WTC11 (cell line): ENCODE results near the gene CLEC2L. TPM values are rescaled to one million over a fixed set of nuclear protein-coding genes. Genes with fewer than 3 reads are reported as not detected.

Experiments used
- ATAC-seq: fragments of 200-7000 bp; cut with Tn5 transposase; 2 replicates; pipeline ENCODE4 v1.10.0; 2021; ENCODE audit warnings: mild to moderate bottlenecking, moderate library complexity
- CTCF ChIA-PET: fragments of 300-600 bp; sonication (Branson Sonifier 250); formaldehyde crosslinking; loops from one replicate; lab custom pipeline; 2021; ENCODE audit warnings: antibody characterized with exemption; lab: Charles Lee
- POLR2A ChIA-PET: fragments of 350-600 bp; sonication (Branson Sonifier 250); formaldehyde crosslinking; loops from one replicate; lab custom pipeline; 2021; ENCODE audit warnings: antibody characterized with exemption; lab: Charles Lee
- DNase-seq: peaks from one replicate; pipeline ENCODE4 v3.0.0; 2021; ENCODE audit warnings: low spot score
- H3K27ac Mint-ChIP-seq: 2 replicates; pipeline ENCODE4 v1.8.0; 2021; ENCODE audit warnings: mixed read lengths
- H3K27me3 Mint-ChIP-seq: 2 replicates; pipeline ENCODE4 v1.8.0; 2021; ENCODE audit warnings: low read depth, mild to moderate bottlenecking, moderate library complexity, mixed read lengths
- H3K36me3 Mint-ChIP-seq: 2 replicates; pipeline ENCODE4 v1.8.0; 2021; ENCODE audit warnings: mixed read lengths
- H3K4me1 Mint-ChIP-seq: 2 replicates; pipeline ENCODE4 v1.8.0; 2022; ENCODE audit warnings: mixed read lengths
- H3K4me3 Mint-ChIP-seq: 2 replicates; pipeline ENCODE4 v1.8.0; 2021; ENCODE audit warnings: mild to moderate bottlenecking, moderate library complexity, mixed read lengths
- H3K9me3 Mint-ChIP-seq: 2 replicates; pipeline ENCODE4 v1.8.0; 2021; ENCODE audit warnings: mixed read lengths
- CBFB ChIP-seq: sonication (generic); formaldehyde crosslinking; IDR thresholded peaks from 2 replicates; pipeline ENCODE4 v1.8.1; 2022; ENCODE audit warnings: mild to moderate bottlenecking, low read depth, missing genetic modification reagents
- CREB1 ChIP-seq: sonication (generic); formaldehyde crosslinking; IDR thresholded peaks from 2 replicates; pipeline ENCODE4 v1.8.0; 2023; ENCODE audit warnings: mild to moderate bottlenecking, missing genetic modification reagents
- CTCF ChIP-seq: fragments of 200-600 bp; IDR thresholded peaks from 2 replicates; pipeline ENCODE4 v1.8.0; 2022; ENCODE audit warnings: antibody characterized with exemption
- E2F1 ChIP-seq: sonication (generic); formaldehyde crosslinking; IDR thresholded peaks from 2 replicates; pipeline ENCODE4 v1.8.0; 2022; ENCODE audit warnings: mild to moderate bottlenecking, missing genetic modification reagents
- ETV6 ChIP-seq: sonication (generic); formaldehyde crosslinking; IDR thresholded peaks from 2 replicates; pipeline ENCODE4 v1.8.1; 2022; ENCODE audit warnings: mild to moderate bottlenecking, missing genetic modification reagents
- FOXJ3 ChIP-seq: sonication (generic); formaldehyde crosslinking; IDR thresholded peaks from 2 replicates; pipeline ENCODE4 v1.9.0; 2021; ENCODE audit warnings: missing genetic modification reagents, mild to moderate bottlenecking, borderline replicate concordance
- IRF1 ChIP-seq: sonication (generic); formaldehyde crosslinking; IDR thresholded peaks from 2 replicates; pipeline ENCODE4 v1.8.0; 2023; ENCODE audit warnings: missing genetic modification reagents
- NR3C1 ChIP-seq: sonication (generic); formaldehyde crosslinking; conservative IDR thresholded peaks from 2 replicates; pipeline ENCODE4 v1.8.1; 2023; ENCODE audit warnings: low read depth, mild to moderate bottlenecking, missing genetic modification reagents
- OVOL2 ChIP-seq: fragments of 250-450 bp; sonication (Bioruptor Pico); IDR thresholded peaks from 2 replicates; pipeline ENCODE4 v1.9.0; 2021; ENCODE audit warnings: mild to moderate bottlenecking, borderline replicate concordance
- SP1 ChIP-seq: sonication (generic); formaldehyde crosslinking; conservative IDR thresholded peaks from 2 replicates; pipeline ENCODE4 v1.8.1; 2022; ENCODE audit warnings: missing genetic modification reagents
- TEAD4 ChIP-seq: sonication (generic); formaldehyde crosslinking; IDR thresholded peaks from 2 replicates; pipeline ENCODE4 v1.8.0; 2022; ENCODE audit warnings: mild to moderate bottlenecking, missing genetic modification reagents
- ZBTB43 ChIP-seq: sonication (generic); formaldehyde crosslinking; IDR thresholded peaks from 2 replicates; pipeline ENCODE4 v1.8.1; 2023; ENCODE audit warnings: mild to moderate bottlenecking, missing genetic modification reagents
- ZNF121 ChIP-seq: sonication (generic); formaldehyde crosslinking; IDR thresholded peaks from 2 replicates; pipeline ENCODE4 v1.8.0; 2023; ENCODE audit warnings: missing genetic modification reagents
- ZNF281 ChIP-seq: sonication (generic); formaldehyde crosslinking; IDR thresholded peaks from 2 replicates; pipeline ENCODE4 v1.8.0; 2023; ENCODE audit warnings: mild to moderate bottlenecking, missing genetic modification reagents
- ZNF317 ChIP-seq: sonication (generic); formaldehyde crosslinking; IDR thresholded peaks from 2 replicates; pipeline ENCODE4 v1.8.1; 2023; ENCODE audit warnings: low read depth, mild to moderate bottlenecking, moderate library complexity, missing genetic modification reagents, borderline replicate concordance
- ZNF396 ChIP-seq: fragments of 250-450 bp; sonication (Bioruptor Pico); IDR thresholded peaks from 2 replicates; pipeline ENCODE4 v1.8.0; 2021; ENCODE audit warnings: mild to moderate bottlenecking, moderate library complexity, borderline replicate concordance
- ZNF512 ChIP-seq: sonication (generic); formaldehyde crosslinking; IDR thresholded peaks from 2 replicates; pipeline ENCODE4 v1.8.1; 2022; ENCODE audit warnings: missing genetic modification reagents, borderline replicate concordance
- ZNF532 ChIP-seq: fragments of 250-450 bp; sonication (Bioruptor Pico); IDR thresholded peaks from 2 replicates; pipeline ENCODE4 v1.9.0; 2021; ENCODE audit warnings: mild to moderate bottlenecking, borderline replicate concordance
- total RNA-seq: library from RNA; stranded (reverse); gene quantifications from 3 replicates; pipeline ENCODE4 v1.2.3, GENCODE V29; 2021

Gene CLEC2L
- total RNA-seq, 1 experiment from 2014 or later, result 0.13 TPM

- ChIA-PET CTCF (interaction anchor here (0.6 to 4.5 kb wide), 8 partner anchors 12 to 118 kb away, joined by 3 to 23 read pairs (median 7); no protein-coding TSS in a partner anchor), POLR2A (no interaction called here)
- TF ChIP-seq ETV6 (CRISPR knock-in tag), result no peak
- Mint-ChIP-seq H3K9me3 (no peaks in the 10 kb centered on the region), H3K27me3 (peaks cover 17% of the 10 kb centered on the region), H3K4me3 (no peak overlapping the region), H3K27ac (no peak overlapping the region), H3K36me3 (no peaks in the 10 kb centered on the region), H3K4me1 (peaks cover 10% of the 10 kb centered on the region)
- no peak for DNase-seq
- no peak for ATAC-seq
These were observed 21.3 kb upstream of the CLEC2L start for GRCh38 chr7:139502226-139502625.

GRCh38 chr7:139505563-139505962, 17.9 kb upstream of the CLEC2L start:
- Mint-ChIP-seq H3K27ac (no peak overlapping the region), H3K36me3 (no peaks in the 10 kb centered on the region), H3K27me3 (peaks cover 2% of the 10 kb centered on the region; the same call in 1 of the 2 replicates), H3K9me3 (no peaks in the 10 kb centered on the region), H3K4me1 (peaks cover 13% of the 10 kb centered on the region), H3K4me3 (no peak overlapping the region)
- ATAC-seq, result peak; percentile 93
- ChIA-PET POLR2A (no interaction called here), CTCF (interaction anchor here (0.5 to 3.1 kb wide), 26 partner anchors 15 to 497 kb away, joined by 3 to 25 read pairs (median 4); partner anchors contain the start of genes CLEC2L and KLRG2)
- TF ChIP-seq CREB1 (CRISPR knock-in tag), result no peak
- TF ChIP-seq ZNF317 (CRISPR knock-in tag), result no peak
- TF ChIP-seq CTCF, result peak; percentile 91
- no peak for TF ChIP-seq CBFB (CRISPR knock-in tag)
- no peak for TF ChIP-seq ZNF512 (CRISPR knock-in tag)
- DNase-seq, result peak; percentile 82

- ATAC-seq (no peak), DNase-seq (no peak)
- POLR2A ChIA-PET, result no interaction called here
- CTCF ChIA-PET, result interaction anchor here (2.4 to 2.8 kb wide), 2 partner anchors 9 to 138 kb away, joined by 10 to 15 read pairs; no protein-coding TSS in a partner anchor
- Mint-ChIP-seq H3K4me3 (no peak overlapping the region), H3K27ac (no peak overlapping the region), H3K27me3 (no peaks in the 10 kb centered on the region; the same call in 1 of the 2 replicates), H3K36me3 (no peaks in the 10 kb centered on the region), H3K4me1 (peaks cover 8% of the 10 kb centered on the region), H3K9me3 (no peaks in the 10 kb centered on the region)
- no peak for TF ChIP-seq SP1 (CRISPR knock-in tag)
- no peak for TF ChIP-seq ZNF532 (CRISPR knock-in tag)
- TF ChIP-seq ZNF396 (CRISPR knock-in tag), result no peak
- no peak for TF ChIP-seq E2F1 (CRISPR knock-in tag)
- TF ChIP-seq ZNF281 (CRISPR knock-in tag), result no peak
- TF ChIP-seq FOXJ3 (CRISPR knock-in tag), result no peak
- TF ChIP-seq OVOL2 (CRISPR knock-in tag), result no peak
- TF ChIP-seq ZNF121, result no peak
- no peak for TF ChIP-seq ZBTB43
- no peak for TF ChIP-seq CBFB (CRISPR knock-in tag)
- no peak for TF ChIP-seq NR3C1 (CRISPR knock-in tag)
- no peak for TF ChIP-seq TEAD4 (CRISPR knock-in tag)
- TF ChIP-seq IRF1, result no peak
These were observed 13.9 kb upstream of the CLEC2L start for GRCh38 chr7:139509535-139509934.
